ENCODE results near the gene FAIM.
"Not testable (repeated sequence)": the region's sequence is repeated elsewhere in the genome, so short reads cannot be mapped to it uniquely, and the experiment has no call there.

DNA sequence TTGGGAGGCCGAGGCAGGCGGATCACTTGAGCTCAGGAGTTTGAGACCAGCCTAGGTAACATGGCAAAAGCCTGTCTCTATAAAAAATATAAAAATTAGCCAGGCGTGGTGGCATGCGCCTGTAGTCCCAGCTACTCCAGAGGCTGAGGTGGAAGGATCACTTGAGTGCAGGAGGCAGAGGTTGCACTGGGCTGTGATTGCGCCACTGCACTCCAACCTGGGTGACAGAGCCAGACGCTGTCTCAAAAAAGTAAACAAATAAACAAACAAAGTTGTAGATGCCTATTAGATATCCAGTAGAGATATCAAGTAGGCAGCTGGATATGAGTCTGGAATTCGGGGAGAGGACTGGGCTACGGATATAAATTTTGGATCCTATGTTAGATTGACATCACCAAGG, 38.9 kb upstream of the FAIM start:
- TF ChIP-seq EZH2 (IDR thresholded peaks at IDR 0.05; ENCODE audit: low read length, missing control alignments), result not testable (repeated sequence)
- TF ChIP-seq, protein P1, sequence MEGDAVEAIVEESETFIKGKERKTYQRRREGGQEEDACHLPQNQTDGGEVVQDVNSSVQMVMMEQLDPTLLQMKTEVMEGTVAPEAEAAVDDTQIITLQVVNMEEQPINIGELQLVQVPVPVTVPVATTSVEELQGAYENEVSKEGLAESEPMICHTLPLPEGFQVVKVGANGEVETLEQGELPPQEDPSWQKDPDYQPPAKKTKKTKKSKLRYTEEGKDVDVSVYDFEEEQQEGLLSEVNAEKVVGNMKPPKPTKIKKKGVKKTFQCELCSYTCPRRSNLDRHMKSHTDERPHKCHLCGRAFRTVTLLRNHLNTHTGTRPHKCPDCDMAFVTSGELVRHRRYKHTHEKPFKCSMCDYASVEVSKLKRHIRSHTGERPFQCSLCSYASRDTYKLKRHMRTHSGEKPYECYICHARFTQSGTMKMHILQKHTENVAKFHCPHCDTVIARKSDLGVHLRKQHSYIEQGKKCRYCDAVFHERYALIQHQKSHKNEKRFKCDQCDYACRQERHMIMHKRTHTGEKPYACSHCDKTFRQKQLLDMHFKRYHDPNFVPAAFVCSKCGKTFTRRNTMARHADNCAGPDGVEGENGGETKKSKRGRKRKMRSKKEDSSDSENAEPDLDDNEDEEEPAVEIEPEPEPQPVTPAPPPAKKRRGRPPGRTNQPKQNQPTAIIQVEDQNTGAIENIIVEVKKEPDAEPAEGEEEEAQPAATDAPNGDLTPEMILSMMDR (conservative IDR thresholded peaks at IDR 0.05 in 1 of 2, IDR thresholded peaks at IDR 0.05 in 1 of 2; ENCODE audit: low read depth in 1 of 2, low read length in 2 of 2), result not testable (repeated sequence)
